KG1 (cell line): ENCODE data around the gene ARMC6.
A peak's percentile ranks its signal among the peaks of the same experiment; 100 is the strongest.

Experiments used
- DNase-seq: peaks from one replicate; lab custom pipeline; 2025; lab: John Stamatoyannopoulos, UW

Gene ARMC6

DNA sequence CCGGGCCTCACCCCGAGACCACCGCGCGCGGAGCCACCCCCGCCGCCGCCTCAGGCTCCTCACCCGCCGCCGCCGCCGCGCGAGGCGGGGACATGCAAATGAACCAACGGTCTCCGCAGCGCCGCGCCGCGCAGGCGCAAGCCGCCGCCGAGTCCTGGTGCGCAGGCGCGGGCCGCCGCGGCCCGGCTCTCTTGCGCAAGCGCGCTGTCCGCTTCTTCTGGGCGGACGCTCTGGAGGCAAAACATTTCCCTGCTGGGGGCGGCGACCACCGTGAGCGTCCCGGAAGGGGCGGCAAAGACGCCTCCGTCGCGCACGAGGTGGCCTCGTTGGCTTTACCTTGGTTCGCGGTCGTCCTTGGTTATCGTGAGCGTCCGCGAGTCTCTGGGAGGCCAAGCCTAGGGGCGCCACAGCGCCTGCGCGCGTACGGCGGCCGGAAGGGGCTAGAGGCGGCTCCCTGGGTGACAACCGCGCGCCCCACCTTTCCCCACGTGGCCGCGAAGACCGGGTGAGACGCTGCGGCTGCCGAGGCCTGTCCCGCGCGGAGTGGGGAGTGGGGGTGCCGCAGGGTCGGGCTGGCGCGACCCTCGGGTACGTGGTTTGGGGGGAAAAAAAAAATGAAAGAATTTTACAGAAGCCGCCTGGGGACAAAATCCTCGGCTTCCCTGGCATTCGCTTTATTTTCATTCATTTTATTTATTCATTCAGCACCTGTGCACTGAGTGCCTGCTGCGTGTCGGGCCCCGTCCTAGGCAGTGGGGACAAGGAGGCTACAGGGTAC lies at the start of gene ARMC6, which contains the start of gene SUGP2:
Gene ARMC6 (plus strand): TSS at position 178 of the 778 bp plus-strand sequence. CDS start 607 bp downstream, outside the sequence.
Gene SUGP2 (minus strand): TSS at position 92 of the 778 bp plus-strand sequence. CDS start 2,446 bp downstream, outside the sequence.
- peak; percentile 84 for DNase-seq

DNA sequence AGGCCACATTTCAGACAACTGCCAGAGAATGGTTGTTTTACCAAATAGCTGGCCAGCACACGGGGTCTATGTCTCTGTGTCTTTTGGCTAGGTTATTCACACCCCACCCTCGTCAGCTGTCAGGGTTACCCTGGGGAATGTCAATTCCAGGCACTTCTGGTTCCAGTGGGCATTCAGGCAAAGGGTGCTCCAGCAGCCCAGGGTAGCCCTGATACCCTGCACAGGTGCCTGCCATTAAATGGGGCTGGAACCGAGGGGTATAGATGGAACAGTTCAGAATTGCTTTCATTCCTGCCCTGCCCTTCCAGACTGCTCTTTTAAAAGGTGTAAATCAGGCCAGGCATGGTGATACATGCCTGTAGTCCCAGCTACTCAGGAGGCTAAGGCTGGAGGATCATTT lies 49.2 kb upstream of the ARMC6 start:
- no peak for DNase-seq

GRCh38 chr19:18985257-18985656 lies 48.1 kb upstream of the ARMC6 start:
- DNase-seq: peak; percentile 21

DNA sequence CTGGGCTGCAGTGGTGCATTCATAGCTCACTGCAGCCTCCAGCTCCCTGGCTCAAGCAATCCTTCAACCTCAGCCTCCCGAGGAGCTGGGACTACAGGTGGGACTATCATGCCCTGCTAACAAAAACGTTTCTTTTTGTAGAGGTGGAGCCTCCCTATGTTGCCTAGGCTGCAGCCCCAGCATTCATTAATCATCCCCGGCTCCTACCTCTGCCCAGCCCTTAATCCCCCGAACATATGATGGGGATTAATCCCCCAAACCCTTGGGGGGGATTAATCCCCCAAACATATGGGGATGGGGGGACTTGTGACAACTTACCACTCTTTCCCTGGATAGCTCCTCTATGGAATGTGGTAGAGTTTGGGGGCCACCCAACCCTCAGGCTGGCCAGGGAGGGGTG lies 45.9 kb upstream of the ARMC6 start:
- DNase-seq: no peak

DNA sequence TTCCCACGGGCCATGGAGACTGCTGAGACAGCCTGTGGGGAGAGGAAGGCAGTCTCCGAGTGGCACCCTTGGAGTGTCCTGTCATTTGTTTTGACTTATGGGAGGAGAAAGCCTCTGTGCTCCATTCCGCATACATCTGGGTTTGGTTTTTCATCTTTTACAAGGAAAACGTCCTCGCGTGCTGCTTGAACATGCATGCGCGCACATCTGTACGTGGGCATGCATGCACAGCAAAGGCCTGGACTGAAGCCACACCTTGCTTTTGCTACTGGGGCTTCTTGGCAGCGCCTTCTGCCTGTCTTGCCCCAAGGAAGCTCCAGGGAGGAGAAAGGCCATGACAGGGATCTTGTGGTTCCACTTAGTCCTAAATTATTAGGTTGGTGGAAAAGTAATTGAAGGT lies 44.1 kb upstream of the ARMC6 start:
- no peak for DNase-seq

DNA sequence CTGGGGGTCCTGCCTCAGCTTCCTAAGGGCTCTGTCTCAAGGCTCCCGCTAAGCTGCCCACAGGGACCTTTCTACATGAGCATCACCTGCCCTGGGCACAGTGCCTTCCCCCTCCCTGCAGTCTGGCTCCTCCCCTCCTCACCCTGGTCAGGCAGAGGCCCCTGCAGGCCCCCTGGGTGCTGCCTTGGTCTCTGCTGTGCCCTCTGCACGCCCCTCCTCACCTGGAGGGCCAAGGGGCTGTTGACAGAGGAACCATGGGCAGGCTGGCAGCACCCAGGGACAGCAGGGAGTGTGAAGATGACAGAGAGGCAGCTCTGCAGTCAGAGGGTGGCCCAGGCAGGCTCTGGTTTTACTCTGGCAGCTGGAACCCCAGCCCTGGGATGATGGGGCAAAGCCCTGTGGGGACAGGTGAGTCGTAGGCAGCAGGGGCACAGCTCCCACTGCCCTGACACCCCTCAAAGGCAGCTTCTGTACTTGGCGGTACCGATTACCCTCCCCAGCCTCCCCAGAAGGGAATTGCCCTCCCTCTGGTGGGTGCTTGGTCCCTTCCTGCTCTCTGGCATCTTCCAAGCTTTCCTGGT lies 43.2 kb upstream of the ARMC6 start:
- DNase-seq: no peak

DNA sequence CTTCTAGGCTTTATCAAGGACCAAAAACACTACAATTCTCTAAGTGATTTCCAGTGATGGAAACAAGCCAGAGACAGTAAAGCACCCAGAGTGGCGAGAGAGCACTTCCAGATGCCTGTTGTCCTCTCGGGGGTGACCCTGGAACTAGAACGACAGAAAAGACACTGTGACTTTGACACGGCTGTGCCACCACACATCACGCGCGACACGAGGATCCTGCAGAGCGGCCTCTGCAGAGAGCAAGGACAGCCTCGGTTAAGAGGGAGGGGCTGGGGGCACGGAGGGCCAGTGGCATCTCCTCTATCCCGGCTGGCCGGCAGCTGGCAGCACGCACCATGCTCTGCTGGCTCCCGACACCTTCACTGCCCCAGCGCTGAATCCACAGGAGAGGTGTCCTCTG lies 42.4 kb upstream of the ARMC6 start:
- no peak for DNase-seq

DNA sequence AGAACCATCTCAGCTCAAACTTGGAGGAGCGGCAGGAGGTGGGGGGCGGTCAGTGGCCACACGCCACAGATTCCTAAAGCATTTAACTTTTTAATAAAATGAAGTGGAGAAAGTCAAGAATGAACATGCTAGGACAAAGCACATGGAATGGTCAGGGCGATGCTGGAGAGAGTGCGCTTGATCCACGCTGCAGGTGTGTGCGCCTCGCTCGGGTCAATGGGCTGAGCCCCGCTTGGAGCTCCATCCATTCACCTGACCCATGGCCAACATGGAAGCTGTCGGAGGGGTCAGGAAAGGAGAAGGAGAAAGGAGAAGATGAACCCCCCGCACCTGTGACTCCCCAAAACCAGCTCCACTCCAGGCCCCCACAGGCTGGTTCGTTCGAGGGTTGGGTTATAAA lies 41.9 kb upstream of the ARMC6 start:
- no peak for DNase-seq

GRCh38 chr19:18992696-18993095 lies 40.7 kb upstream of the ARMC6 start:
- no peak for DNase-seq

GRCh38 chr19:18993115-18993514 lies 40.3 kb upstream of the ARMC6 start:
- no peak for DNase-seq

- no peak for DNase-seq
These were observed 37.6 kb upstream of the ARMC6 start for GRCh38 chr19:18995804-18996241.

DNA sequence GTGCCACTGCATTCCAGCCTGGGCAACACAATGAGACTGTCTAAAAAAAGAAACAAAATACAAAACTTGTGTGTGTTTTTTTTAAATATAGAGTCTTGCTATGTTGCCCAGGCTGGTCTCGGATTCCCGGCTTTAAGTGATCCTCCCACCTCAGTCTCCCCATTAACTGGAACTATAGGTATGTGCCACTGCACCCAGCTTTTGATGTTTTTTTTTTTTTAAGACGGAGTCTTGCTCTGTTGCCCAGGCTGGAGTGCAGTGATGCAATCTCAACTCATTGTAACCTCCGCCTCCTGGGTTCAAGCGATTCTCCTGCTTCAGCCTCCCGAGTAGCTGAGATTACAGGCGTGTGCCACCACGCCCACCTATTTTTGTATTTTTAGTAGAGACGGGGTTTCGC lies 37.1 kb upstream of the ARMC6 start:
- DNase-seq: no peak

DNA sequence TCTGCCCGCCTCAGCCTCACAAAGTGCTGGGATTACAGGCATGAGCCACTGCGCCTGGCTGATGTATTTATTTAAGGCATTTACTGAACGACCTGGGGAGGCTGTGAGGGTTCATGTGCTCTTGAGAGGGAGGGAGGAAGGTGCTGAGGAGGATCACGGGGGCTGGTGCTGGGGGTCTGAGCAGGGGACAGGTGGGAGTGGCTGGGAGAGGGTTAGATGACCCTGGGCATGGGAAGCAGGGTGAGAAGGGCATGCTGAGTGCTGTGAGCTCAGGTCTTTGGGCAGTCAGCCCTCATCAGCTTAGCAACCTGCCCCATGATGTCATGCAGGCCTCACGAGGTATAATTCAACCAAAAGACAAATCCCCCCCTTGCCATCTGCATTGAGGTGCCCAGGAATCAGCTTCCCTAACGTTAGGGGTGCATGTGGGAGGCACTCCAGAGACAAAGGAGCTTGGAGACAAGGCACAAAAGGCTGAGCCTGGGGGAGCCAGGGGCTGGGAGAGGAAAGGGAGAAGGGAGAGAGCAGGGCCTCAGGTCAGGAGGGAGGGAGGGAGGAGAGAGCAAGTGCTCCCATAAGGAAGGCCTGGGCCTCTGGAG lies 36.5 kb upstream of the ARMC6 start:
- DNase-seq: no peak

GRCh38 chr19:18998276-18998675 lies 35.1 kb upstream of the ARMC6 start:
- no peak for DNase-seq

- DNase-seq: no peak
These were observed 34.2 kb upstream of the ARMC6 start for GRCh38 chr19:18999016-18999758.

DNA sequence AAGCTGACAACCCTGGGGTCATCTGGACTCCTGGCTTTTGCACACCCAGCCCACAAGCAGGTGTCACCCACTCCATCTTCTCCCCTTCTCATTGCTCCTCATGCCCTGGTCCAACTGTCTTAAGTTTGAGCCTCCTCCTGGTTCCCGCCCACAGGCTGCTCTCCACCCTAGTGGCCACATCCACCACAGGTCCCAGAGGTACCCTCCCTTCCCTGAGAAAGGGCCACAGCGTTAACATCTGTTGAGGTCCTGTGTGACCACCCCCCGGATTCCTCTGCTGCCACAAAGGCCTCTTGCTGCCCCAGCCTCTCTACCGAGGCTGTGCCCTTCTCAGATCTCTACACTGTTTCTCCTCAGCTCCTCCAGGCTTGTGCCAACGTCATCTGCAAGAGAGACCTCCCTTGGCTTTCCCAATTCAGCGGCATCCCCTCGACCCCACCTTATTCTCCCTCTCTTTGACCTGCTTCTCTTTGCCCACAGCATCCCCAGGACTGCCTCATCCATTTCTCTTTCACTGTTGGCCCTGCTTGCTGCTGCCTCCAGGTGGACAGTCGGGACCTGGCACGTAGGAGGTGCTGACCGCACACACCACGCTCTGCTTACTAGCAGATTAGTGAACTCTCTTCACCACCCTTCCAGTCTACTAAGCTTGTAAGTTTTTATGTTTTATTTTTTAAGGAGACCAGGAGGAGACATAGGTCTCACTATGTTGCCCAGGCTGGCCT lies 33.3 kb upstream of the ARMC6 start:
- no peak for DNase-seq

GRCh38 chr19:19004144-19004543 lies 29.3 kb upstream of the ARMC6 start:
- DNase-seq: no peak

- no peak for DNase-seq
These were observed 27.2 kb upstream of the ARMC6 start for GRCh38 chr19:19006213-19006612.

DNA sequence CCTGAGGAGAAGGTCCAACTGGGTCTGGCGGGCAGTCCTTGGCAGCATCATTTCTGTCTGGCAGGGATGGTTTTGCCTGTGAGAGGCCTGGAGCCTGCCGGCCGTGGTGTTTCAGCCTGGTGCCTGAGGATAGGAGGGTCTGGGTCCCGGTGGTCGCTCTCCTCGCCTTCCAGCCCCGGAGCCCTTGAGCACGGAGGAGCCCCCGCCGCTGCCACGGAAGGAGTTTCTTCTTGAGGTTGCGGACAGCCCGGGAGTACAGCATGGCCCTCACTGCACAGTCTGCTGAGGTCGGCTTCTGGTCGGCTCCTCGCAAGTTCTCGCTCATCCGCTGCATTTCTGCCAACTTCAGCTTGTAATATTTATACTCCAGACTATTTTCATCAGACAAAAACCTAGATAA lies 23.5 kb upstream of the ARMC6 start:
- no peak for DNase-seq

DNA sequence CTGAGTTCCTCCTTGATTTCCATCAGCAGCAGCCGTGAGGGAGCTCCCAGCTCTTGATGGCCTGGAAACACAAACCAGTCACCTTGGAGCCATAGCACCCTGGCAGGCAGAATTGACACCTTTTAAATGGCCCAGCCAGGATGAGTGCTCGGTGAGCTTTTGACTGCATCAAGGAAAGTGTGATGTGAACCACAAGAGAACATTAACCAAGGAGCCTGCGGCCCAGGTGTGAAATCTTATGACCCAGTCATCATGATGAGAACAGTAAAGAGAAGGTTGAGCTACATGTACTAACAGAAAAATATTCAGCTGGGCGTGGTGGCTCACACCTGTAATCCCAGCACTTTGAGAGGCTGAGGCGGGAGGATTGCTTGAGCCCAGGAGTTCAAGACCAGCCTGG lies 22.9 kb upstream of the ARMC6 start:
- DNase-seq: no peak

GRCh38 chr19:19021115-19021514 lies 12.3 kb upstream of the ARMC6 start:
- DNase-seq: no peak
